Rectal smooth muscle tissue (tissue), 1 donor: Measurements from ENCODE around the gene RPL28.
"Not testable (repeated sequence)": the region's sequence is repeated elsewhere in the genome, so short reads cannot be mapped to it uniquely, and the experiment has no call there.

Experiments used
- H3K27ac ChIP-seq: one replicate; pipeline ENCODE4 v1.7.0; 2013; ENCODE audit warnings: low read depth, low read length, inconsistent platforms
- H3K27me3 ChIP-seq: one replicate; pipeline ENCODE4 v1.7.0; 2013; ENCODE audit warnings: low read length; ENCODE audit not compliant: control insufficient read depth, insufficient read depth
- H3K36me3 ChIP-seq: one replicate; pipeline ENCODE4 v1.7.0; 2013; ENCODE audit warnings: low read length; ENCODE audit not compliant: control insufficient read depth, insufficient read depth
- H3K4me1 ChIP-seq: one replicate; pipeline ENCODE4 v1.7.0; 2013; ENCODE audit warnings: low read length; ENCODE audit not compliant: control insufficient read depth, insufficient read depth
- H3K4me3 ChIP-seq: one replicate; pipeline ENCODE4 v1.7.0; 2013; ENCODE audit warnings: low read length
- H3K9ac ChIP-seq: one replicate; pipeline ENCODE4 v1.7.0; 2013; ENCODE audit warnings: low read length

Gene RPL28

DNA sequence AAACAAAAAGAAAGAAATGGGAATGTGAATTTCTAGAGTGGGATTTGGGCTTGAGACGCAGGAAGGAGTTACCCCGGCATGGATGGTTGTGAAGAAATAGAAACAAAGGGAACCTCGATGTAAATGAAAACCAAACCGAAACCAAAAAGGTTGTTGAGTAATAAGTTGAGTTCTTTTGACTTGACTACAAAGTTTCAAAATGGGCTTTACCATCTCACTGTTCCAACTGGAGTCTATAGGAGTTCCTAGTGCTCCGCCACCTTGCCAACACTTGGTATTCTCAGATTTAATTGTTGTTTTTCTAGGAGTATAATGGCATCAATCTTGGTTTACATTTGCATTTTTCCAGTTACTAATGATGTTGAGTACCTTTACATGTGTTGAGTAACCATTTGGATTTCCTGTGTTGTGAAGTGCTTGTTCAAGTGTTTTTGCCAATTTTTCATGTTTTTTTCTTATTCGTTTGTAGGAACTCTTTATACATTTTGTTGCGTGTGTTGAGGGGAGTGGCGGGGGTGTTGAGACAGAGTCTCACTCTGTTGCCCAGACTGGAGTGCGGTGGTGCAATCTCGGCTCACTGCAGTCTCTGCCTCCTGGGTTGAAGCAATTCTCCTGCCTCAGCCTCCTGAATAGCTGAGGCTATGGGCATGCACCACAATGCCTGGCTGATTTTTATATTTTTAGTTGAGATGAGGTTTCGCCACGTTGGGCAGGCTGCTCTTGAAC, 12.6 kb downstream of the RPL28 start:
- Histone ChIP-seq H3K4me1 (no peaks in the 10 kb centered on the region), H3K4me3 (no peak overlapping the region), H3K36me3 (peaks cover 12% of the 10 kb centered on the region), H3K27me3 (no peaks in the 10 kb centered on the region), H3K9ac (no peak overlapping the region), H3K27ac (no peak overlapping the region)

DNA sequence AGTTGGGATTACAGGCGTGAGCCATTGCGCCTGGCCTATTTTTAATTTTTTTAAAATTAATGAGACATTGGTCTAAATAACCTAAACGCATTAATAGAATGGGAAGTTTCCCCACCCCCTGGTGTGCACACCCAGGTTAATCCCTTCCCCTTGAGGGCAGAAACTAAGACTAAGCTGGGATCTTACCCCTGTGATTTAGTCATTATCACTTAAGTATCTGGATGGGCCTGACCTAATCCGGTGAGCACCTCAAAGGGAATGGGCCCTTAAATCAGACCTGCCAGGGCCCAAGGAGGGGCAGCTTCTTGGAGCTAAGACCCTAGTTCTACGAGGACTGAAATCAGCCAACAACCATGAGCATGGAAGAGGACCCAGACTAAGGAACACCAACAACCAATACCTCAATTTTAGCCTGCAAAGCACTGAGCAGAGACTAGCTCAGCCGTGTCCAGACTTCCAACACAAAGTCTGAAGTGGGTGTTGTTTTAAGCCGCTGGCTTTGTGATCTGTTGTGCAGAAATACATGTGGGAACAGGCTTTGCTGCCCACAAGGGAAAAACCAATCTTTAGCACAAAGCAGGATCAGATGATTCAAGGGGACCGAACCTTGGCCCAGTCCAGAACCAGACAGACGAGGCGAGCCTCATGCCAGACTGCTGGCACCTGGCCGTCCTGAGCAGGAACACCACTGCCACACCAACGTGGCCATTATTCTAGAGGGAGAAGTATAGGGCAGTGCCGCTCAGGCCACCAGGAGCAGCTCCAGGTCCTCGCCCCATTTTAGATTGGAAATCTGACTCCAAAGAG, 14.8 kb downstream of the RPL28 start:
- H3K4me1 ChIP-seq, result no peaks in the 10 kb centered on the region
- no peak overlapping the region for H3K27ac ChIP-seq
- H3K4me3 ChIP-seq, result no peak overlapping the region
- H3K9ac ChIP-seq, result no peak overlapping the region
- peaks cover 15% of the 10 kb centered on the region for H3K36me3 ChIP-seq
- H3K27me3 ChIP-seq, result no peaks in the 10 kb centered on the region

DNA sequence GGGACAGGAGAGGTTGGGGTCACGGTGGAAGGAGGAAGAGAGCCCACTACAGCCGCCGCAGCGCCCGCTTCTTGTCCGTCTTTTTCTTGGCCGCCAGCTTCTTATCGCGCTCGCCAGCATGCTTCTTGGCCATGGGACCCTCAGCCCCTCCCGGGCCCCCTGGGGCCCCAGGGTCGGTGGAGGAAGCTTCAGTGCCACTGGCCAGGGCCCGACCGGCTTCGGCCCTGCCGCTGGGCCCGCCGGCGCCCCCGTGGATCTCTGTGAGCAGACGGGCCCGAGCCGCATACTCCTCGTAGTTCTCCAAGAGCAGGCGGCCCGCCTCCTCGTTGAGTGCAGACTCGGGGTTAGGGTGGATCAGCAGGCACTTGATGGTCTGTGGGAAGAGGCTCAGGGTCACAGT, 15.7 kb downstream of the RPL28 start:
- H3K9ac ChIP-seq, H3K4me3 ChIP-seq, H3K27me3 ChIP-seq, H3K4me1 ChIP-seq, H3K27ac ChIP-seq: not testable (repeated sequence)
- peaks cover 15% of the 10 kb centered on the region for H3K36me3 ChIP-seq

DNA sequence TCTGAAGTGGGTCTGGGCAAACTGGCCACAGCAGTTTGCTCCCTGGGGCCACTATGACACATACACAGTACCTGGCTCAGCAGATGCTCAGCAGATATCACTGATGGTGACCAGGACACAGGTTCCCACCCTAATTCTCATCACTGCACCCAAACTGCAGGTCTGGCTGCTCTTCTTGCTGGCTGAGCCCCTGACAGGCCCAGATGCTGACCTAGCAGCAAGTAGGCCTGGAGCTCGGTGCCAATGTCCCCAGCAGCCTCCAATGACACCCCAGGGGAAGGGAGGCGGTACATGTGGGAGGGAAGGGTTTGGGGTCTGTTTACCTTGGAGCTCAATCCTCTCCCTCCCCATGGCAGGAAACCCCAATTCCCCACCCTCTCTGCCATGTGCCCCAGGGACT, 16.8 kb downstream of the RPL28 start:
- Histone ChIP-seq H3K27me3 (no peaks in the 10 kb centered on the region), H3K27ac (no peak overlapping the region), H3K9ac (no peak overlapping the region), H3K4me3 (no peak overlapping the region), H3K4me1 (peaks cover 3% of the 10 kb centered on the region), H3K36me3 (peaks cover 15% of the 10 kb centered on the region)

DNA sequence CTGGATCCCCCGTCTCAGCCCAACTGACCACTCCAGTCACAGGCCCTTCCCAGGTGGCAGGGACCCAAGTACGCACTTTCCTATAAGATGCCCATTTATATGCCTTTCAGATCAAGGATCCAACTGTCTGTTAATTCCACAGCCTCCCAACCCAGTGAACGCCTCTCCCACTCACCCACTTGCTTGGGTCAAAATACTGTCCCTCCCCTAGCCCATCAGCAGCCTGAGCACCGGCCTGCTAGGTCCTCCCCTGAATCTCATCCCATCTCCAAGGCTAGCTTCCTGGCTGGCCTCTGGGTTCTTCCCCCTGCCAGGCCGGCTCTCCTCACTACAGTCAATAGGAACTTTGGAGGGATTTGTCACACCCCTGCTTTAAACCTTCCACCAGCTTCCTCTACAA, 19.9 kb downstream of the RPL28 start:
- Histone ChIP-seq H3K4me3 (no peak overlapping the region), H3K9ac (no peak overlapping the region), H3K36me3 (peaks cover 15% of the 10 kb centered on the region)

DNA sequence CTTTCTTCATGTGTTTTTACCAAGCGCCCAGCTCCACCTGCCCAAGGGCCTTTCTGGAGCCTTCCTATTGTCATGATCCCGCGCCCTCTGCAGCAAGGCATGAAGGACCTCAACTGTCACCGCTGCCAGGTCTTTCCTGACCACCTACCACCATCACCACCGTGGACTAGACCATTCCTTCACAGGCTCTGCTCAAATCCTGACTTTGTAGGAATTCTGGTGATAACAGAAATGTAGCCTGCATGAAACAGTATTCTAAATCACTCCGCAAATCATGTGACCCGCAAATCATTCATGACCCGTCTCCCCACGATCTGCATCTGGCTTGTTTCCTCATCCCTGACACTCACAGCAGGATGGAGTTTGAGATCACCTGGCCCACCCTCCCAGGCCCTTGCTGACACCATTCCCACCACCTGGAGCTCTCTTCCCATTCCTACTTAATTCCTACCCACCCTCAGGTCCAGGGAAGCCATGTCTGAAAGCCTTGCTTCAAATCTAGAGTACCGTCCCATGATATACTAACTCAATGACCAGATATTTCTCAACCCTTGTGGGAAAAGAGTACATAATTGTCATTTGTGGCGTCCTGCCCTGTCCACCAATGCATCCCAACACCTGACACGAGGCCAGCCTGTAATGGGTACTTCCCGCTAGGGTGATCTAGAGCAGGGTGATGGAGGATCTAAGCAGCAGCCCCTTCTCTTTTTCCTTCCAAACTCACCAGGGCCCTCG, 20.5 kb downstream of the RPL28 start:
- Histone ChIP-seq H3K9ac (no peak overlapping the region), H3K36me3 (peaks cover 10% of the 10 kb centered on the region), H3K27me3 (no peaks in the 10 kb centered on the region), H3K4me3 (peak overlapping the region; percentile 78), H3K4me1 (peaks cover 7% of the 10 kb centered on the region), H3K27ac (no peak overlapping the region)

More for the DNA sequence above, 19.9 kb downstream of the RPL28 start:
- no peak overlapping the region for H3K27ac ChIP-seq
- H3K4me1 ChIP-seq, result peaks cover 7% of the 10 kb centered on the region
- no peaks in the 10 kb centered on the region for H3K27me3 ChIP-seq

DNA sequence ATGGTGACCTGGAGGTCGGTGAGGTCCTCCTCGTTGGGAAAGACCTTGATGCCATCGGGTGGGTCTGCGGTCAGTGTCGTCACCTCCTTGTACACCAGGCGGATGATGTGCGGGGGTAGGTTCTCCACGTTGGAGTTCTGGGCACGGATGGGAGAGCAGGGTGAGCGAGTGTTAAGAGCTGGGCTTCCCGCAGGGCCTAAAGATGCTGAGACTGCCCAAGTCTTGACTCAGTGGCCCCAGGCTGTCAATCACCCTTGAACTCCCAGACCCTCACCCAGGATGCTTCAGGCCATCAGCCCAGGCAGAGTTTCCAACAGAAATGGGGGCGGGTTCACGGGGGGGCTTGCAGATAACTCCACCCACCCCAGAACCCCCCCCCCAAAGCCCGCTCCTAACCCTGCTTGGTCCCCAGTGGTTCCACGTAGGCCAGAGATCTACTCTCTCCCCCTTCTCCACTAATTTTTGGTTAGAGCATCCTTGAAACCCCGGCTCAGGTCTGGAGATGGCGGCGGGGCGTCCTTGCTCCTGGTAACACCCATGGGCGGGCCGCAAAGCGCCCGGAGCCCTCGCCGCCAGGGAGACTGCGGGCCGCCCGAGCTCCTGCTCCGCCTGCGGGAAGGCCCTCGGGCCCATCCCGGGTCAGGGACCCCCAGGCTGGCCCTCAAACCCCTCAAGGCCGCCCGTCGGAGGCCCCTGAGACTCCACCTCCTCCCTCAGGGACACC, 21.3 kb downstream of the RPL28 start:
- peak overlapping the region; percentile 98 for H3K27ac ChIP-seq
- H3K36me3 ChIP-seq, result peaks cover 10% of the 10 kb centered on the region
- H3K9ac ChIP-seq, result peak overlapping the region; percentile 45
- no peaks in the 10 kb centered on the region for H3K27me3 ChIP-seq
- peak overlapping the region; percentile 78 for H3K4me3 ChIP-seq
- H3K4me1 ChIP-seq, result peaks cover 7% of the 10 kb centered on the region

DNA sequence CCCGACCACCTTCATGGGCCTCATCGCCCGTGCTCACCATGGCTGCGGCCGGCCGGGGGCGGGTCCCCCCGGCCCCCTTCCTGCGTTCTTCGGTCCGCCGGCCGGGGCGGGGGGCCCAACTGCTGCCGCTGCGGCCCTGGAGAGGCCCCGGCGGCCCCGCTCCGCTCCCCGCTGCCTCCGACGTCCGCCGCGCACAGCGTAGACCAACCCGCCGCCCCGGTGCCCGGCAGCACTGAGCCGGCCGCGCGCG, 21.7 kb downstream of the RPL28 start, which contains the start of gene UBE2S:
Gene UBE2S (minus strand): TSS at position 239 of the 250 bp plus-strand sequence. CDS start 199 bp downstream, at position 40.
- not testable (repeated sequence) for H3K4me1 ChIP-seq, H3K27me3 ChIP-seq, H3K36me3 ChIP-seq
- Histone ChIP-seq H3K4me3 (peak within 1 kb of the TSS; percentile 78), H3K27ac (peak within 1 kb of the TSS; percentile 98), H3K9ac (peak within 1 kb of the TSS; percentile 45)

DNA sequence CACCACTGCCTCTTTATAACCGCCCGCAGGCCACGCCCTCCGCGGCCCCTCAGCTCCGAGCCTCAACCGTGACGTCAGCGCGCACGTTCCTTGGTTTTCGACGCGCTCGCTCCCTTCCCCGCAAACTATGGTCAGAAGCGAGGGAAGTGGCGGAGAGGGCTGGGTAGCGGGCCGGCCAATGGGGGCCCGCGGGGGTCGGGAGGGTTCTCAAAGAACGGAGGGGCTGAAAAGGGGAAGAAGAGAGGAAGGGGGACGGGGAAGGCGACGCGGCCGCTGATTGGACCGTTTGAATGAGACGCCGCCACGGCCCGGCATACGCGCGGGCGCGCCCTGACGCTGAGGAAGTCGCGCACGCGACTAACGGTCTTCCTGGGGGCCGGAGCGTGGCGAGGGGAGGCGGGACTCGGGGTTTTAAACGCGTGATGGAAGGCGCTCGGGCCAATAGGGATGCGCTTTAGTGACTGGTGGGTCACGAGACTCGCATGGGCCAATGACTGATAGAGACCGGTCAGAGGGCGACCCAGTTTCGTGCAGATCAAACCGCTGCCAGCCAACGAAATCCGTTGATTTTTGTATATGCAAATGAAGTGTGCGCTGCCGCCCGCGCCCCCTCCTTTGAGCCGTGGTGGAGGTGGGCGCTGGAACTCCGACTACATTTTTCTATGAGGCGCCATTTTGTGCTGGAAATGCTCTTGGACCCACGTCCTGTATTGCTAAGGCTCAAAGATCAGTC, 22.2 kb downstream of the RPL28 start:
- Histone ChIP-seq H3K36me3 (peaks cover 4% of the 10 kb centered on the region), H3K9ac (no peak overlapping the region), H3K4me3 (peak overlapping the region; percentile 78), H3K27ac (peak overlapping the region; percentile 98), H3K27me3 (no peaks in the 10 kb centered on the region), H3K4me1 (peaks cover 7% of the 10 kb centered on the region)

DNA sequence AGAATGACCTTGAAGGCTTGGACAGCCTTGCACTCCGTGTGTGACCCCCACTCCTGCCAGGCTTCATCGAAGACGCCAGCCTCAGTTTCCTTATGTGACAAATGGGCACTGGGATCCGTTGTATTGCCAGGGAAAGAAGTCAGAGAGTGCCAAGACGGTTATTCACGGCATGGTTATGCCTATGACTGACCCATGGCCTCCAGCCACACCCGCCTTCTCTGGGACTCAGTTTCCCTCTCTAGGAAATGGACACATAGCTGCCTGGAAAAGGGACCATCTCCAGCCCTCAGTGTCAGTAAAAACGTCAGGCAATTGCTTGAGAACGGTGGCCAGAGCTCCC, 22.8 kb downstream of the RPL28 start:
- H3K4me3 ChIP-seq, result peak overlapping the region; percentile 67
- H3K27me3 ChIP-seq, result no peaks in the 10 kb centered on the region
- peak overlapping the region; percentile 98 for H3K27ac ChIP-seq
- H3K4me1 ChIP-seq, result peaks cover 7% of the 10 kb centered on the region
- peaks cover 4% of the 10 kb centered on the region for H3K36me3 ChIP-seq
- H3K9ac ChIP-seq, result no peak overlapping the region

DNA sequence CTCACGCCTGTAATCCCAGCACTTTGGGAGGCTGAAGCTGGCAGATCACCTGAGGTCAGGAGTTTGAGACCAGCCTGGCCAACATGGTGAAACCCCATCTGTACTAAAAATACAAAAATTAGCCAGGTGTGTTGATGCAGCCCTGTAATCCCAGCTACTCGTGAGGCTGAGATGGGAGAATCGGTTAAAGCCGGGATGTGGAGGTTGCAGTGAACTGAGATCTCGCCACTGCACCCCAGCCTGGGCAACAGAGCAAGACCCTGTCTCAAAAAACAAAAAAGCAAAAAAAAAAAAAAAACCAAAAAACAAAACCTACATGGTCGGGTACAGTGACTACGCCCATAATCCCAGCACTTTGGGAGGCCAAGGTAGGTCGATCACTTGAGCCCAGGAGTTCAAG, 23.4 kb downstream of the RPL28 start:
- not testable (repeated sequence) for H3K4me1 ChIP-seq, H3K4me3 ChIP-seq, H3K9ac ChIP-seq, H3K27me3 ChIP-seq, H3K36me3 ChIP-seq, H3K27ac ChIP-seq

DNA sequence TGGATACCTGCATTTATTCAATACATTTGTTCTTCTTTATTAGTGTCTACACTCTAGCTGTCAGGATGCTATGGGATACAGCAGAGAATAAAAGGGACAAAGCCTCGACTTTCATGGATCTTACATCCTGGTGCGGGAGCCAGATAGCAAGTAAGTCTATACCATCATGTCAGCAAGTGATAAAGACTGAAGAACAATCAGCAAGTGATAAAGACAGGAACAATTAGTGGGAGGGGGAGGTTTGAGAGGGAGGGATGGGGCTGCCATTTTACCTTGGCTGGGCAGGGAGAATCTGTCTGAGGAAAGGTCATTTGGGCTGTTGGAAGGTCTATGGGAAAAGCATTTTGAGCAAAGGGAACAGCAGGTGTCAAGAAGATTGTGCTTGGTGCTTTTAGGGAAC, 24.4 kb downstream of the RPL28 start:
- H3K4me3 ChIP-seq, result no peak overlapping the region
- no peaks in the 10 kb centered on the region for H3K36me3 ChIP-seq
- H3K27me3 ChIP-seq, result peaks cover 2% of the 10 kb centered on the region
- H3K27ac ChIP-seq, result no peak overlapping the region
- peaks cover 7% of the 10 kb centered on the region for H3K4me1 ChIP-seq
- no peak overlapping the region for H3K9ac ChIP-seq
